WTC11 (cell line): ENCODE measurements around the gene PTPN1. TPM values are rescaled to one million over a fixed set of nuclear protein-coding genes. Genes with fewer than 3 reads are reported as not detected.
A peak's percentile ranks its signal among the peaks of the same experiment; 100 is the strongest.

Experiments used
- ATAC-seq: fragments of 200-7000 bp; cut with Tn5 transposase; 2 replicates; pipeline ENCODE4 v1.10.0; 2021; ENCODE audit warnings: mild to moderate bottlenecking, moderate library complexity
- CTCF ChIA-PET: fragments of 300-600 bp; sonication (Branson Sonifier 250); formaldehyde crosslinking; loops from one replicate; lab custom pipeline; 2021; ENCODE audit warnings: antibody characterized with exemption; lab: Charles Lee
- POLR2A ChIA-PET: fragments of 350-600 bp; sonication (Branson Sonifier 250); formaldehyde crosslinking; loops from one replicate; lab custom pipeline; 2021; ENCODE audit warnings: antibody characterized with exemption; lab: Charles Lee
- DNase-seq: peaks from one replicate; pipeline ENCODE4 v3.0.0; 2021; ENCODE audit warnings: low spot score
- H3K27ac Mint-ChIP-seq: 2 replicates; pipeline ENCODE4 v1.8.0; 2021; ENCODE audit warnings: mixed read lengths
- H3K27me3 Mint-ChIP-seq: 2 replicates; pipeline ENCODE4 v1.8.0; 2021; ENCODE audit warnings: low read depth, mild to moderate bottlenecking, moderate library complexity, mixed read lengths
- H3K36me3 Mint-ChIP-seq: 2 replicates; pipeline ENCODE4 v1.8.0; 2021; ENCODE audit warnings: mixed read lengths
- H3K4me1 Mint-ChIP-seq: 2 replicates; pipeline ENCODE4 v1.8.0; 2022; ENCODE audit warnings: mixed read lengths
- H3K4me3 Mint-ChIP-seq: 2 replicates; pipeline ENCODE4 v1.8.0; 2021; ENCODE audit warnings: mild to moderate bottlenecking, moderate library complexity, mixed read lengths
- H3K9me3 Mint-ChIP-seq: 2 replicates; pipeline ENCODE4 v1.8.0; 2021; ENCODE audit warnings: mixed read lengths
- ATF1 ChIP-seq: sonication (generic); formaldehyde crosslinking; IDR thresholded peaks from 2 replicates; pipeline ENCODE4 v1.8.1; 2023; ENCODE audit warnings: mild to moderate bottlenecking, moderate library complexity, missing genetic modification reagents
- ERG ChIP-seq: fragments of 250-450 bp; sonication (Bioruptor Pico); IDR thresholded peaks from 2 replicates; pipeline ENCODE4 v1.8.0; 2021; ENCODE audit warnings: mild to moderate bottlenecking
- FOXJ3 ChIP-seq: sonication (generic); formaldehyde crosslinking; IDR thresholded peaks from 2 replicates; pipeline ENCODE4 v1.9.0; 2021; ENCODE audit warnings: missing genetic modification reagents, mild to moderate bottlenecking, borderline replicate concordance
- HMGA2 ChIP-seq: fragments of 250-450 bp; sonication (Bioruptor Pico); IDR thresholded peaks from 2 replicates; pipeline ENCODE4 v1.4.0; 2021; ENCODE audit warnings: mild to moderate bottlenecking, moderate library complexity
- OVOL2 ChIP-seq: fragments of 250-450 bp; sonication (Bioruptor Pico); IDR thresholded peaks from 2 replicates; pipeline ENCODE4 v1.9.0; 2021; ENCODE audit warnings: mild to moderate bottlenecking, borderline replicate concordance
- PRDM15 ChIP-seq: sonication (generic); formaldehyde crosslinking; IDR thresholded peaks from 2 replicates; pipeline ENCODE4 v1.8.0; 2022; ENCODE audit warnings: missing genetic modification reagents
- RORB ChIP-seq: fragments of 250-450 bp; sonication (Bioruptor Pico); IDR thresholded peaks from 2 replicates; pipeline ENCODE4 v1.9.0; 2021; ENCODE audit warnings: mild to moderate bottlenecking
- TP53 ChIP-seq: sonication (generic); formaldehyde crosslinking; IDR thresholded peaks from 2 replicates; pipeline ENCODE4 v1.8.1; 2023; ENCODE audit warnings: mild to moderate bottlenecking, missing genetic modification reagents
- ZBTB43 ChIP-seq: sonication (generic); formaldehyde crosslinking; IDR thresholded peaks from 2 replicates; pipeline ENCODE4 v1.8.1; 2023; ENCODE audit warnings: mild to moderate bottlenecking, missing genetic modification reagents
- ZNF219 ChIP-seq: sonication (generic); formaldehyde crosslinking; IDR thresholded peaks from 2 replicates; pipeline ENCODE4 v1.8.0; 2023; ENCODE audit warnings: missing genetic modification reagents, mild to moderate bottlenecking, borderline replicate concordance
- ZNF263 ChIP-seq: sonication (generic); formaldehyde crosslinking; IDR thresholded peaks from 2 replicates; pipeline ENCODE4 v1.8.1; 2022; ENCODE audit warnings: low read depth, mild to moderate bottlenecking, moderate library complexity, missing genetic modification reagents
- total RNA-seq: library from RNA; stranded (reverse); gene quantifications from 3 replicates; pipeline ENCODE4 v1.2.3, GENCODE V29; 2021
- TF ChIP-seq, protein P1 (sequence below): fragments of 250-450 bp; sonication (Bioruptor Pico); IDR thresholded peaks from 2 replicates; pipeline ENCODE4 v1.9.0; 2021; ENCODE audit warnings: mild to moderate bottlenecking
- TF ChIP-seq, protein P2 (sequence below): fragments of 200-600 bp; IDR thresholded peaks from 2 replicates; pipeline ENCODE4 v1.8.0; 2022; ENCODE audit warnings: antibody characterized with exemption

The PTPN1 gene
- total RNA-seq, 1 experiment from 2014 or later, result 29.4 TPM

DNA sequence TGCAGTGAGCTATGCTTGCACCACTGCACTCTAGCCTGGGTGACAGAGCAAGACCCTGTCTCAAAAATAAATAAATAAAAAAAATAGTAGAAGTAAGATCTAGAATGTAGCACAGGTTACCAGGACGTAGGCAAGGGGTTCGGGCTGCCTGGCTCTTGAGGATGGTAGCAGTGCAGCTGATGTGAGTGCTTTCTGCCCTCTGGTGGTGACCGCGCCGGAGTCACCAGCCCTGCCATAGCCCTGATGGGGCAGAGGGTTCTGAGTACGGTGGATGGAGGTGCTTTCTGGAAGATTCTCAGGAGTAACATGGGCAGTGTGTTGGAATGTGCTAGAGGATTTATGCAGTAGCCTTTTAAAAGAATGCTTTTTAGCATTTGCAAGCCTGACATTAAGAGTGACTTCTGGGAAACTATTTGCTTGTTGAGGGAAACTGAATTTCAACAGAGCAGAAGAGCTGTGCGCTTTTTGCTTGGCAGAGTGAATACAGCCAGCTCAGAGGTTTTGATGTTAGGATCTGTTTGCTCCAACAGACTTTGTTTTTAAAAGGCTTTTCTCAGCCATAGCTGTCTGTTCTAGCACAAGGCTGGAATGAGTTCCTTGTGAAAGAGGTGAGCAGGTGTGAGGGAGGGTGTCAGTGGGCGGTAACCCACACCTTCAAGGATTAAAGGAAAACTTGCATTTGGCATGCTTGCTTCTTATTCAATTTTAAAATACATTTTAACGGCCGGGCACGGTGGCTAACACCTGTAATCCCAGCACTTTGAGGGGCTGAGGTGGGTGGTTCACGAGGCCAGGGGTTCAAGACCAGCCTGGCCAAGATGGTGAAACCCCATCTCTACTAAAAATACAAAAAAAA, 65.9 kb downstream of the PTPN1 start:
- TF ChIP-seq, protein P1, sequence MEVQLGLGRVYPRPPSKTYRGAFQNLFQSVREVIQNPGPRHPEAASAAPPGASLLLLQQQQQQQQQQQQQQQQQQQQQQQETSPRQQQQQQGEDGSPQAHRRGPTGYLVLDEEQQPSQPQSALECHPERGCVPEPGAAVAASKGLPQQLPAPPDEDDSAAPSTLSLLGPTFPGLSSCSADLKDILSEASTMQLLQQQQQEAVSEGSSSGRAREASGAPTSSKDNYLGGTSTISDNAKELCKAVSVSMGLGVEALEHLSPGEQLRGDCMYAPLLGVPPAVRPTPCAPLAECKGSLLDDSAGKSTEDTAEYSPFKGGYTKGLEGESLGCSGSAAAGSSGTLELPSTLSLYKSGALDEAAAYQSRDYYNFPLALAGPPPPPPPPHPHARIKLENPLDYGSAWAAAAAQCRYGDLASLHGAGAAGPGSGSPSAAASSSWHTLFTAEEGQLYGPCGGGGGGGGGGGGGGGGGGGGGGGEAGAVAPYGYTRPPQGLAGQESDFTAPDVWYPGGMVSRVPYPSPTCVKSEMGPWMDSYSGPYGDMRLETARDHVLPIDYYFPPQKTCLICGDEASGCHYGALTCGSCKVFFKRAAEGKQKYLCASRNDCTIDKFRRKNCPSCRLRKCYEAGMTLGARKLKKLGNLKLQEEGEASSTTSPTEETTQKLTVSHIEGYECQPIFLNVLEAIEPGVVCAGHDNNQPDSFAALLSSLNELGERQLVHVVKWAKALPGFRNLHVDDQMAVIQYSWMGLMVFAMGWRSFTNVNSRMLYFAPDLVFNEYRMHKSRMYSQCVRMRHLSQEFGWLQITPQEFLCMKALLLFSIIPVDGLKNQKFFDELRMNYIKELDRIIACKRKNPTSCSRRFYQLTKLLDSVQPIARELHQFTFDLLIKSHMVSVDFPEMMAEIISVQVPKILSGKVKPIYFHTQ (CRISPR knock-in tag), result no peak
- TF ChIP-seq OVOL2 (CRISPR knock-in tag) (no peak), FOXJ3 (no peak)
- TF ChIP-seq, protein P2, sequence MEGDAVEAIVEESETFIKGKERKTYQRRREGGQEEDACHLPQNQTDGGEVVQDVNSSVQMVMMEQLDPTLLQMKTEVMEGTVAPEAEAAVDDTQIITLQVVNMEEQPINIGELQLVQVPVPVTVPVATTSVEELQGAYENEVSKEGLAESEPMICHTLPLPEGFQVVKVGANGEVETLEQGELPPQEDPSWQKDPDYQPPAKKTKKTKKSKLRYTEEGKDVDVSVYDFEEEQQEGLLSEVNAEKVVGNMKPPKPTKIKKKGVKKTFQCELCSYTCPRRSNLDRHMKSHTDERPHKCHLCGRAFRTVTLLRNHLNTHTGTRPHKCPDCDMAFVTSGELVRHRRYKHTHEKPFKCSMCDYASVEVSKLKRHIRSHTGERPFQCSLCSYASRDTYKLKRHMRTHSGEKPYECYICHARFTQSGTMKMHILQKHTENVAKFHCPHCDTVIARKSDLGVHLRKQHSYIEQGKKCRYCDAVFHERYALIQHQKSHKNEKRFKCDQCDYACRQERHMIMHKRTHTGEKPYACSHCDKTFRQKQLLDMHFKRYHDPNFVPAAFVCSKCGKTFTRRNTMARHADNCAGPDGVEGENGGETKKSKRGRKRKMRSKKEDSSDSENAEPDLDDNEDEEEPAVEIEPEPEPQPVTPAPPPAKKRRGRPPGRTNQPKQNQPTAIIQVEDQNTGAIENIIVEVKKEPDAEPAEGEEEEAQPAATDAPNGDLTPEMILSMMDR, result peak; percentile 42; the same call in 1 of the 2 replicates
- no peaks in the 10 kb centered on the region for H3K4me1 Mint-ChIP-seq
- no peaks in the 10 kb centered on the region for H3K27me3 Mint-ChIP-seq
- CTCF ChIA-PET, result interaction anchor here (0.6 to 3.6 kb wide), 39 partner anchors 8 to 296 kb away, joined by 3 to 20 read pairs (median 4); partner anchors contain the start of gene PTPN1
- no peaks in the 10 kb centered on the region for H3K9me3 Mint-ChIP-seq
- no peak overlapping the region for H3K4me3 Mint-ChIP-seq
- no peak overlapping the region for H3K27ac Mint-ChIP-seq
- ATAC-seq (peak; percentile 92), DNase-seq (peak; percentile 74)
- peaks cover 35% of the 10 kb centered on the region for H3K36me3 Mint-ChIP-seq
- POLR2A ChIA-PET, result no interaction called here

DNA sequence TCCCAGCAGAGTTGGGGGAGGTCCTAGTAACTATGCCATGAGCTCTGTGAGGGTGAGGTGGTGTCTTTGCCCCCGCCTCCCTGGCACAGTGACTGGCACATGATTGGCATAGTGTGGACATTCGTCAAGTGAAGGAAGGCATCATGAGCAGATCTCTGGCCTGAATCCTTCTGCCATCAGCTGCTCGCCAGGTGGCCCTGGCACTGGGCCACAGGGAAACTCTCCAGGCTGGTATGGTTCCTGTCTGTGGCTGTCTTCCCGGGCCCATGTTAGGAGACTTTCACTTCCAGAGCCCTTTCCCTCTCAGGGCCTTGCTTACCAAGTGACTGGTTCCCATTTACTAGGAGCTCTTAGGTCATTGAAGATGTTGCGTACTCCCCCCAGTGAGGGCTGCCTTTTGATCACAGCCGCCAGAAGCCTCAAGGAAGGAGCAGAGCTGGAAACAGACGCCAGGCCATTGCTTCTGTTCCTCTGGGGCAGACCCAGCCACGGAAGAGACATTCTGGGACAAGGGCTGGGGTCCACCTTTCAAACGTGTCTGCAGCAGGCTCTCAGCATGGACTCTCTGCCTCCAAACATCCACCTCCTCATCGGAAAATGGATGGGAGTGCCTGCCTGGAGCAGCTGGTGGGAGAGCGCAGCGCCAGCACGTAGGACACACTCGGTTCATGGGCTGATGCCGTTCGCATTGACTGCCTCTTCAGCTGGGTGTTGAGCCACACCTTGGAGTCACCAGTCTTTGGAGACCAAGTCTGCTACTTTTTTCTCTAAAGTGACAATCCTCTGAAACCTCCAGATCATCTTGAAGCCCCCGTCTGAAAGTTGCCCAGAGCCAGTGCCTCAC, 67.2 kb downstream of the PTPN1 start:
- DNase-seq (no peak), ATAC-seq (no peak)
- CTCF ChIA-PET, result interaction anchor here (0.6 to 3.6 kb wide), 4 partner anchors 11 to 127 kb away, joined by 4 to 20 read pairs (median 6); no protein-coding TSS in a partner anchor
- Mint-ChIP-seq H3K9me3 (no peaks in the 10 kb centered on the region), H3K27me3 (no peaks in the 10 kb centered on the region), H3K27ac (no peak overlapping the region), H3K36me3 (peaks cover 35% of the 10 kb centered on the region), H3K4me1 (no peaks in the 10 kb centered on the region), H3K4me3 (no peak overlapping the region)
- POLR2A ChIA-PET, result no interaction called here
- no peak for TF ChIP-seq ZNF263 (CRISPR knock-in tag)
- TF ChIP-seq TP53, result no peak

DNA sequence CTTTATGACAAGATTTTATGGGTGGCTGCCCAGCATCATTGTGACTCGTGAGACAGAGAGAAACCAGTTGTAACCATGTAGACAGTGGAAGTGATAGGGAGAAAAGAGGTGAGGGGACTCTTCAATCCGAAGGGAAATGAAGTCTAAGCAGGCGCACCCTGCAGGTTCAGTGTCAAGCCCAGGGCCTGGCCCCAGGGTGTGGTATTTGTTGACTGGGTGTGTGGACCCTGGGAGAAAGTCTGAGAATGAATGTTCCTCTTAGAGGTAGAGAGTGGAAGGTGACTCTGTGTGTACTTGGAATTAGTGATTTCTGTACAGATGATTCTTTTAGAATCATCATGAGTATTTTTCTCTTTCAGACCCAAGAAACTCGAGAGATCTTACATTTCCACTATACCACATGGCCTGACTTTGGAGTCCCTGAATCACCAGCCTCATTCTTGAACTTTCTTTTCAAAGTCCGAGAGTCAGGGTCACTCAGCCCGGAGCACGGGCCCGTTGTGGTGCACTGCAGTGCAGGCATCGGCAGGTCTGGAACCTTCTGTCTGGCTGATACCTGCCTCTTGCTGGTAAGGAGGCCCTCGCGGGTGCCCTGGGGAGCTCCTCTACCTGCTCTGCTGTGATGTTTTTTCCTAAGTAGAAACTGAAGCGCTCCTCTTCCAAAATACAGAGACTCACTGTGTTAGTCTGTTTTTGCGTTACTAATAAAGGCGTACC, 68.0 kb downstream of the PTPN1 start:
- H3K4me1 Mint-ChIP-seq, result no peaks in the 10 kb centered on the region
- TF ChIP-seq HMGA2 (CRISPR knock-in tag), result no peak
- no peak for TF ChIP-seq FOXJ3
- TF ChIP-seq ATF1 (CRISPR knock-in tag), result no peak
- no peaks in the 10 kb centered on the region for H3K9me3 Mint-ChIP-seq
- no peak overlapping the region for H3K27ac Mint-ChIP-seq
- POLR2A ChIA-PET, result no interaction called here
- ATAC-seq, result no peak
- H3K4me3 Mint-ChIP-seq, result no peak overlapping the region
- no peaks in the 10 kb centered on the region for H3K27me3 Mint-ChIP-seq
- CTCF ChIA-PET, result interaction anchor here (0.5 to 1.3 kb wide), 4 partner anchors 13 to 167 kb away, joined by 3 to 4 read pairs (median 3); no protein-coding TSS in a partner anchor
- peaks cover 35% of the 10 kb centered on the region for H3K36me3 Mint-ChIP-seq
- DNase-seq, result no peak

DNA sequence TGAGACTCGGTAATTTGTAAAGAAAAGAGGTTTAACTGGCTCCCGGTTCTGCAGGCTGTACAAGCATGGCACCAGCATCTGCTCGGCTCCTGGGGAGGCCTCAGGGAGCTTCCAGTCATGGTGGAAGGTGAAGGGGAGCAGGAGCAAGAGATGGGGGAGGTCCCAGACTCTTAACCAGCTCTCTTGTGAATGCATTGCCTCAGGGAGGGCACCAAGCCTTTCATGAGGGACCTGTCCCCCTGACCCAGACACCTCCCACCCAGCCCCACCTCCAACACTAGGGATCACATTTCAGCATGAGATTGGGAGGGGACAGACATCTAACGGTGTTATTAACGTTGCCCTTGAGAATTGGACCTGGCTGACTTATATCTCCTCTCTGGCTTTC, 68.6 kb downstream of the PTPN1 start:
- H3K27me3 Mint-ChIP-seq, result no peaks in the 10 kb centered on the region
- DNase-seq (no peak), ATAC-seq (no peak)
- CTCF ChIA-PET, result interaction anchor here (0.5 to 1.1 kb wide), 5 partner anchors 13 to 166 kb away, joined by 3 to 6 read pairs (median 3); no protein-coding TSS in a partner anchor
- no peaks in the 10 kb centered on the region for H3K9me3 Mint-ChIP-seq
- POLR2A ChIA-PET, result no interaction called here
- no peak overlapping the region for H3K27ac Mint-ChIP-seq
- H3K4me1 Mint-ChIP-seq, result no peaks in the 10 kb centered on the region
- no peak overlapping the region for H3K4me3 Mint-ChIP-seq
- H3K36me3 Mint-ChIP-seq, result peaks cover 38% of the 10 kb centered on the region
- no peak for TF ChIP-seq RORB (CRISPR knock-in tag)
- TF ChIP-seq OVOL2 (CRISPR knock-in tag), result no peak
- no peak for TF ChIP-seq ERG (CRISPR knock-in tag)
- no peak for TF ChIP-seq ZBTB43 (CRISPR knock-in tag)
- no peak for TF ChIP-seq PRDM15
- no peak for TF ChIP-seq ZNF219
